Activated T-cell treated with anti-CD3 and anti-CD28 coated beads for 1 hour (primary cell): ENCODE data around the gene ANKS1A.

ENCODE experiments used
- DNase-seq: peaks from one replicate; pipeline ENCODE4 v3.0.0-alpha.2; 2020; ENCODE audit warnings: low read depth

The ANKS1A gene

DNA sequence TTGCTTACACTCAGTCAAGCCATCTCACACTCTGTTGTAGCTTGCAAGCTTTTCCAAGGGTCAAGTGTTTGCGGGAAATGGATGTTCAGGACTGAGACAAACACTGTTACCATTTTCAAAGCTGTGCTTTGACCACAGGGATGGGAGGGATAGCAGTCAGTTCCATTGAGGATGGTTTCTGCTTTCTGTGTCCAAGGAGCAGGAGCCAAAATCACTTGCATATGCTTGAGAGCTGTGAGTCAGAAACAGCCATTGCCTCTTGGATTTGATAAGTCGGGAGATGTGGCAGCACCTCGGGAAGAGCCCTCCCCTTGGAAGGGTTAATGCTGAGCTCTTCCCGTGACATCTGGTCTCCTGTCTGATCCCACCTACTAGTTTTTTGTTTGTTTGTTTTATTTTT, 166.8 kb downstream of the ANKS1A start:
- DNase-seq = no peak

DNA sequence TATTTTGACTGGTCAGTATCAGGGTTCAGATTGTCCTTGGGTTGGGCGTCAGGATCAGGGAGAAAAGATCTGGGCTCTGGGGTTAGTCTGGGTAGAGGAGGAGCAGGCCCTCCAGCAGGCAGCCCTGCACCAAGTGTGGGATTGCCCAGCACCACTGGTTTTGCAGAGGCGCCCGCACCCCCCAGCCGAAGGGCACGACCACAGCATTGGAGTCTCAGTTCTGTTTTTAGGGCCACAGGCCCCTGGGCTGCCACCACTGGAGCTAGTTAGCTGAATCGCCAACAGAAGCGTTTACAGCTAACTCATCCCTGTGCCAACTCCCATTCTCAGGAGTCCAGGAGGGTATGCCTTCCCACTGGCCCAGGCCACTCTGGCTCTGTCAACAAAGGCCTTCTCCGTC, 167.9 kb downstream of the ANKS1A start:
- DNase-seq = no peak

GRCh38 chr6:35057449-35058357, 168.6 kb downstream of the ANKS1A start:
- no peak for DNase-seq

- DNase-seq = no peak
Observed at GRCh38 chr6:35058358-35058675, 169.3 kb downstream of the ANKS1A start.

DNA sequence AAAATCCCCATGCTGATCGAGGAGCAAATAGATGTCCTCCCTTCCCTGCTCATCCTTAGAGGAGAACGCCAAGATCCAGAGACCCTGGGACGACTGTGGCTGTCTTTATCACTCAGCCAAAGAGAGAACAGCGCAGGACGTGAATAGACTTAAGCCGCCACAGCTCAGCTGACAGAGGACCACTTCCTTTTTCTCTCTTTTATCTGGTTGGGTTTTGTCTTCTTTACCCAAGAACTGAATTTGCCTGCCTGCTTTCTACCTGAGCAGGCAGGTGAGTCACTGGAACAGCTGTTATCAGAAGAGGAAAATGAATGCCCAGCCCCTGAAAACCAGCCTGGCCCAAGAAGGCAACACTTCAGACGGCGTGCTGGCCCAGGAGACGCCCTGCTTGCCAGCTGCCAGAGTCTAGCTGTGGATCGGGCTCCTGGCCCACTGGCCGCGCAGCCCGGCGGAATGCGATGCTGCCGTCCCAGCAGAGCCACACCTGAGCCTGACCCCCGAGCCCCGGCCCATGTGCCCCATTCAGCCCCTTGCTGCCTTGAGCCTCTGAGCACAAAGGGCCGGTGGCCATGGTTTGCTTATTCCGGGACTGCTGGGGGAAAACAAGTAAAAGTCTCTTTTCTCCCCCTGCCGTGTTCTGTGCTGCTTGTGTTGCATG, 169.9 kb downstream of the ANKS1A start:
- DNase-seq = no peak

GRCh38 chr6:35059596-35060345, 170.7 kb downstream of the ANKS1A start:
- DNase-seq = no peak

DNA sequence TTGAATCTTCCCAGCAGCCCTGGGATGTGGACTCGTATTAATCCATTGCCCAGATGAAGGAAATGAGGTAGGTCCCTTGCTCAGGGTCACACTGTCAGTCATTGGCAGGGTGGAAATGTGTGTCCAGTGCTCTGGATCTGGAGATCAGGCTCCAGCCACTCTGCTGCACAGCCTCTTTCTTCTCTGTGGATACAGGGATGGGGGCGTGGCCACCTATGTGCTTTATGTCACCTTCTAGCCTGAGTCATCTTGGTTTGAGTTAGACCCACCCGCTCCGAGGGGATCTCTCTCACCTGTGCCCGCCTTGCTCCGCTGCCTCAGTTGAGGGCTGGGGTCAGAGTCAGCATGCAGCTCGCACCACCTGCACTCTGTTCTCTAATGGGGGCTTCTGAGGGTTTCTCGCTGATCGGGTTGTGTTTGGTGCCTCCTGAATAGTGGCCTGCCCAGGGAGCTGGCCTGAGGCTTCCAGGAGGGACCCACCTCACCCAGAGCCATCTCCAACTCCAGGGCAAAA, 172.1 kb downstream of the ANKS1A start:
- no peak for DNase-seq

- DNase-seq = no peak
Observed at GRCh38 chr6:35061651-35062410, 172.8 kb downstream of the ANKS1A start.

DNA sequence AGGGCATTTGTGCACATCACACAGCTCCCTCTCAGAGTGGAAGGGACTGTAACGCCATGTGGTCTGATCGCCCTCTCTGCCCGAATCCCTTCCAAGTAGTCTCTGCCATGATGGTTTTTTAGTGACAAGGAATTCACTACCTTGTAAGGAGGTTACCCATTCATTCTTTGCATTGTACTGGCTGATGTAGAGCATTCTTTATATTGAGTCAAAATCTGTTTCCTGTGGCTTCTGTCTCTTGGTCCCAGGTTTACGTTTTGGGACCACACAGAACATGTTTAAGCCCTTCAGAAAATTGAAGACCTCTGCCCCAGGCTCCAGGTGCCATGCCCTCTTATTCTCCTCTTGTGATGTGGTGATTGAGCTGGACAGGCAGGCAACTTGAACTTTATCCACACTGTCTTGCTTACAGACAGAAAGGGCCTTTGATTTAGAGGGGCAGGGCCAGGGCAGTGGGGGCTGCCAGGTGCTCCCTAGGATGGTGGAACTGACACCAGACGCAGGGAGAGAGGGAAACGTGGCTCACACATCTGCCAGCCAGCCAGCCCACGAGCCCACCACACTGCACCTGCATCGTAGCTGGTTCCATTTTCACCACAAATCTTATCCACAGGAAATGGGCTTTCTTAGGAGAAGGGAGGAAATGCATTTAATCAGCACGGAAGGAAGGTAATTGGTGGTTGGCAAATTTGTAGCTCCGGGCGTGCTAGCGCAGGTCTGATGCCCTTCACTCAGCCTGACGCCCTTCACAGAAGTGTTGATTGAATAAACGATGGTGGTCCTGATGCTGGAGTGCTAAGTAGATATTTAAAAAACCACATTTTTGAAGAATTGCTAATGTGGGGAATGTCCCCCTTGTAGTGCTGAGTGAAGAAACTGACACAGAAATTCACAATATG, 173.9 kb downstream of the ANKS1A start:
- no peak for DNase-seq

GRCh38 chr6:35063701-35064280, 174.7 kb downstream of the ANKS1A start:
- DNase-seq = no peak

- DNase-seq = no peak
Observed at GRCh38 chr6:35064290-35064689, 175.2 kb downstream of the ANKS1A start.

DNA sequence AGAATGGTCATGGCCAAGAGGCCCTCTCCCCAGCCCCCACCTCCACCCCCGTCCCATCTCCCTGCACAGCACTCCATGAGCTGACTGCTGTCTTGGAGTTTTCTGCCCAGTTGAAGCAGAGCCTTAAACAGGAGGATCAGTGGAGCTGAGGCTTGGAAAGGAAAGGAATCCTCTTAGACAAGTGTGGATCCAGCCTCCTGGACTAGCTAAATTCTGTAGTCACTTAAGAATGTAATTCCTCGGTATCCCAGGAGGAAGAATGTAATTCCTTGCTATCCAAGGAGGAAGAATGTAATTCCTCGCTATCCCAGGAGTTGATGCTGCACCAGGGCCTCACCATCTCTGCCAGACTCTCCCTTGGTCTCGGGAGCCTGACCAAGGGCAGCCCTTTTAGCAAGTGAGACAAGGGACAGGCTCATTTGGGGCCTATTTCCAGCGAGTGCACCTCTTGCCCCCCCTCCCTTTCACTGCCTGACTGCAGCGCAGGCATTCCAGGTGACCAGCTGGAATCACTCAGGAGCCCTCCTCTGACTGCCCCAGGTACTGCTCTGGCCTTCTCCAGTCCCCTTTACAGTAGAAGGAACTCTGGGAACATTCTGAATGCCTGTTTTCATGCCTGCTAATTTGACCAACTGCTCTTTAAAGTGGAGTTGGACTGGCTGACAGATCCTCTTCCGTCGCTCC, 175.8 kb downstream of the ANKS1A start:
- DNase-seq = no peak

- no peak for DNase-seq
Observed at GRCh38 chr6:35065441-35065800, 176.4 kb downstream of the ANKS1A start.

- no peak for DNase-seq
Observed at GRCh38 chr6:35065870-35066269, 176.8 kb downstream of the ANKS1A start.

GRCh38 chr6:35067234-35067633, 178.2 kb downstream of the ANKS1A start:
- DNase-seq = no peak

GRCh38 chr6:35068206-35068605, 179.2 kb downstream of the ANKS1A start:
- no peak for DNase-seq

- no peak for DNase-seq
Observed at GRCh38 chr6:35068644-35069043, 179.6 kb downstream of the ANKS1A start.

- DNase-seq = no peak
Observed at GRCh38 chr6:35069262-35069661, 180.2 kb downstream of the ANKS1A start.

- DNase-seq = no peak
Observed at GRCh38 chr6:35070111-35070510, 181.1 kb downstream of the ANKS1A start.
